Vagina (tissue), 2 donors: ENCODE results near the gene ABCG2. TPM values are rescaled to one million over a fixed set of nuclear protein-coding genes. Genes with fewer than 3 reads are reported as not detected.
"Not testable (repeated sequence)": the region's sequence is repeated elsewhere in the genome, so short reads cannot be mapped to it uniquely, and the experiment has no call there.

Source experiments
- DNase-seq, 2 donors: peaks; one replicate each; pipeline ENCODE4 v3.0.0-alpha.2; 2017; ENCODE audit errors: extremely low spot score in 2 of 2
- H3K27ac ChIP-seq: fragments of 200-600 bp; sonication (generic); one replicate; pipeline ENCODE4 v1.5.1; 2019
- H3K27me3 ChIP-seq: fragments of 200-600 bp; sonication (generic); one replicate; pipeline ENCODE4 v1.5.1; 2019
- H3K36me3 ChIP-seq, 2 donors: fragments of 200-600 bp; sonication (generic); one replicate each; pipeline ENCODE4 v1.5.1; 2017 to 2019
- H3K4me1 ChIP-seq: fragments of 200-600 bp; sonication (generic); one replicate; pipeline ENCODE4 v1.5.1; 2019
- H3K4me3 ChIP-seq, 2 donors: fragments of 200-600 bp; sonication (generic); 1 replicate in 1 of 2; 2 replicates in 1 of 2; pipeline ENCODE4 v1.5.1; 2016 to 2019
- H3K9me3 ChIP-seq: fragments of 200-600 bp; sonication (generic); one replicate; pipeline ENCODE4 v1.5.1; 2019
- CTCF ChIP-seq, 3 experiments: fragments of 450-650 bp in 2 of 3; fragments of 200-600 bp in 1 of 3; sonication (generic) in 1 of 3; IDR thresholded peaks; one replicate each; pipeline ENCODE4 v1.5.1; 2017 to 2019; ENCODE audit warnings: antibody characterized with exemption in 3 of 3, mild to moderate bottlenecking in 2 of 3, moderate library complexity in 2 of 3
- POLR2A ChIP-seq, 2 donors: fragments of 450-650 bp; IDR thresholded peaks; one replicate each; pipeline ENCODE4 v1.6.1; 2017; ENCODE audit warnings: antibody characterized with exemption in 2 of 2, mild to moderate bottlenecking in 2 of 2, moderate library complexity in 2 of 2
- POLR2AphosphoS5 ChIP-seq, 2 donors: sonication (generic); formaldehyde crosslinking; IDR thresholded peaks; one replicate each; pipeline ENCODE4 v1.9.0; 2017; ENCODE audit warnings: antibody characterized with exemption in 2 of 2, mild to moderate bottlenecking in 2 of 2, low read depth in 1 of 2; ENCODE audit not compliant: insufficient read depth in 1 of 2
- intact Hi-C: fragments of 100-400 bp; cut with DNase I; formaldehyde crosslinking; loops from one replicate; pipeline ENCODE4 v1.15.1; 2023
- total RNA-seq: library from RNA; depleted of rRNA; stranded (reverse); fragments of >200 nt; gene quantifications from one replicate; pipeline ENCODE4 v1.2.3, GENCODE V29; 2016

ABCG2 gene
- total RNA-seq, 1 donor from 2014 or later: 7.4 TPM

GRCh38 chr4:88135356-88135663 lies 23.1 kb downstream of the ABCG2 start:
- no peak for DNase-seq
- no peak for TF ChIP-seq POLR2AphosphoS5 (IDR thresholded peaks at IDR 0.05; ENCODE audit: insufficient read depth in 1 of 2, low read depth in 1 of 2)

GRCh38 chr4:88134536-88135355 lies 23.7 kb downstream of the ABCG2 start:
- Histone ChIP-seq H3K27ac (no peak overlapping the region), H3K4me1 (no peaks in the 10 kb centered on the region), H3K4me3 (no peak overlapping the region), H3K27me3 (no peaks in the 10 kb centered on the region), H3K36me3 (no peaks in the 10 kb centered on the region), H3K9me3 (no peaks in the 10 kb centered on the region)
- DNase-seq: no peak
- intact Hi-C loops: no loop called here
- TF ChIP-seq CTCF (IDR thresholded peaks at IDR 0.05): no peak
- no peak for TF ChIP-seq POLR2A (IDR thresholded peaks at IDR 0.05)
- TF ChIP-seq POLR2AphosphoS5 (IDR thresholded peaks at IDR 0.05; ENCODE audit: insufficient read depth in 1 of 2, low read depth in 1 of 2): no peak

More at GRCh38 chr4:88135356-88135663, 23.1 kb downstream of the ABCG2 start:
- no peaks in the 10 kb centered on the region for H3K4me1 ChIP-seq
- H3K27me3 ChIP-seq: no peaks in the 10 kb centered on the region
- H3K4me3 ChIP-seq: no peak overlapping the region
- H3K9me3 ChIP-seq: no peaks in the 10 kb centered on the region
- no peak overlapping the region for H3K27ac ChIP-seq
- intact Hi-C loops: no loop called here
- H3K36me3 ChIP-seq: no peaks in the 10 kb centered on the region

- intact Hi-C loops: no loop called here
- H3K9me3 ChIP-seq: no peaks in the 10 kb centered on the region
- TF ChIP-seq POLR2A (IDR thresholded peaks at IDR 0.05) (no peak), CTCF (IDR thresholded peaks at IDR 0.05) (no peak)
- H3K4me3 ChIP-seq: no peak overlapping the region
- DNase-seq: no peak
- H3K27me3 ChIP-seq: no peaks in the 10 kb centered on the region
- no peak overlapping the region for H3K27ac ChIP-seq
- no peaks in the 10 kb centered on the region for H3K4me1 ChIP-seq
- H3K36me3 ChIP-seq: no peaks in the 10 kb centered on the region
Observed at GRCh38 chr4:88134111-88134510, 24.3 kb downstream of the ABCG2 start.

DNA sequence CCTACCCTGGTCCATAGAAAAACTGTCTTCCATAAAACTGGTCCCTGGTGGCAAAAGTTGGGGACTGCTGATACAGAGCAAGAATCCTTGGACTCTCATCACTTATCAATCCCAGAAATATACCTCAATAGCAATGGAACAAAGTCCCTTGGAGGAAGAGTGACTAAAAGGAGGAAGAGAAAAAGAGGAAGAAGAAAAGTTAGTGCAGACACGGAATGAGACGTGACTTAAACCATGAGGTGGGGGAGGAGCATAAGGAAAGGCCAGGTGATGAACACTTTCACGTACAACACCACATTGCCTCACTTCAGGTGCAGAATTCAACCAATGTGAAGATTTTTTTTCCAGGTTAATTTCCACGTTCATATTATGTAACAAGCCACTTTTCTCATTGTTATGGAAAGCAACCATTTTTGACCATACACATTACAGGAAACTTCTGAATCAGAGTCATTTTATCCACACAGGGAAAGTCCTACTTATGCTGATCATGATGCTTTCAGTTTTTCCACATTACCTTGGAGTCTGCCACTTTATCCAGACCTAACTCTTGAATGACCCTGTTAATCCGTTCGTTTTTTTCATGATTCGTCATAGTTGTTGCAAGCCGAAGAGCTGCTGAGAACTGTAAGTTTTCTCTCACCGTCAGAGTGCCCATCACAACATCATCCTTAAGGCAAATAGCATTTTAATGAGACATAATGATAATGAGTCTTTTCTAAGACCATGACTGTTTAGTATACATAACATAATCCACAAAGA lies 27.7 kb downstream of the ABCG2 start:
- no peak overlapping the region for H3K4me3 ChIP-seq
- H3K4me1 ChIP-seq: no peaks in the 10 kb centered on the region
- TF ChIP-seq CTCF (IDR thresholded peaks at IDR 0.05): no peak
- no peak for TF ChIP-seq POLR2AphosphoS5 (IDR thresholded peaks at IDR 0.05; ENCODE audit: insufficient read depth in 1 of 2, low read depth in 1 of 2)
- TF ChIP-seq POLR2A (IDR thresholded peaks at IDR 0.05): no peak
- H3K27me3 ChIP-seq: no peaks in the 10 kb centered on the region
- no peaks in the 10 kb centered on the region for H3K36me3 ChIP-seq
- no peak for DNase-seq
- intact Hi-C loops: no loop called here
- H3K27ac ChIP-seq: no peak overlapping the region
- H3K9me3 ChIP-seq: no peaks in the 10 kb centered on the region

DNA sequence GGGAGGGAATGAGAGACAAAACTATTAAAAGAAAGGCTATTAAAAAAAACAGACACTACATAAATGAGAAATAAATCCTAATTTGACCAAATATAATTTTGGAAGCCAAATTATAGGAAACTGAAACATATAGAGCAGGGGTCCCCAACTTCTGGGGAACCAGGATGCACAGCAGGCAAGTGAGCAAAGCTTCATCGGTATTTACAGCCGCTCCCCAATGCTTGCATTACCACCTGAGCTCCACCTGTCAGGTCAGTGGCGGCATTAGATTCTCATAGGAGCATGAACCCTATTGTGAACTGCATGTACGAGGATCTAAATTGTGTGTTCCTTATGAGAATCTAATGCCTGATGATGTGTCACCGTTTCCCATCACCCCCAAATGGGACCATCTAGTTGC lies 28.4 kb downstream of the ABCG2 start:
- H3K27me3 ChIP-seq: no peaks in the 10 kb centered on the region
- H3K27ac ChIP-seq: no peak overlapping the region
- intact Hi-C loops: no loop called here
- H3K9me3 ChIP-seq: no peaks in the 10 kb centered on the region
- TF ChIP-seq CTCF (IDR thresholded peaks at IDR 0.05) (no peak), POLR2A (IDR thresholded peaks at IDR 0.05) (no peak), POLR2AphosphoS5 (IDR thresholded peaks at IDR 0.05; ENCODE audit: insufficient read depth in 1 of 2, low read depth in 1 of 2) (no peak)
- H3K4me3 ChIP-seq: no peak overlapping the region
- H3K36me3 ChIP-seq: no peaks in the 10 kb centered on the region
- DNase-seq: no peak
- H3K4me1 ChIP-seq: no peaks in the 10 kb centered on the region

DNA sequence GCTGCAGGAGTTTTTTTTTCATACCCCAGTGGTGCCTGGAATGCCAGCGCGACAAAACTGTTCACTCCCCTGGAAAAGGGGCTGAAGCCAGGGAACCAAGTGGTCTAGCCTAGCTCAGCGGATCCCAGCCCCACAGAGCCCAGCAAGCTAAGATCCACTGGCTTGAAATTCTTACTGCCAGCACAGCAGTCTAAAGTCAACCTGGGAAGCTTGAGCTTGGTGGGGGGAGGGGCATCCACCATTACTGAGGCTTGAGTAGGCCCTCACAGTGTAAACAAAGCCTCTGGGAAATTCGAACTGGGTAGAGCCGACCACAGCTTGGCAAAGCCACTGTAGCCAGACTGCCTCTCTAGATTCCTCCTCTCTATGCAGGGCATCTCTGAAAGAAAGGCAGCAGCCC lies 36.2 kb downstream of the ABCG2 start:
- H3K27me3 ChIP-seq, intact Hi-C loops, H3K4me1 ChIP-seq, H3K4me3 ChIP-seq, H3K27ac ChIP-seq, DNase-seq, H3K36me3 ChIP-seq: not testable (repeated sequence)
- H3K9me3 ChIP-seq: peaks cover 12% of the 10 kb centered on the region
